Upper lobe of left lung (tissue), 6 donors: ENCODE data around the gene ABCG2. TPM values are rescaled to one million over a fixed set of nuclear protein-coding genes. Genes with fewer than 3 reads are reported as not detected.
"Not testable (repeated sequence)": the region's sequence is repeated elsewhere in the genome, so short reads cannot be mapped to it uniquely, and the experiment has no call there.

Experiments
- ATAC-seq, 2 donors: fragments of 200-7000 bp; cut with Tn5 transposase; one replicate each; pipeline ENCODE4 v1.9.1; 2022; ENCODE audit warnings: mild to moderate bottlenecking in 2 of 2, moderate library complexity in 2 of 2; ENCODE audit not compliant: low FRiP score in 2 of 2
- DNase-seq, 2 donors: peaks; one replicate each; pipeline ENCODE4 v3.0.0-alpha.2; 2019 to 2020
- H3K27ac ChIP-seq, 4 donors: fragments of 200-600 bp; sonication (generic); one replicate each; pipeline ENCODE4 v1.5.1; 2016 to 2019
- H3K27me3 ChIP-seq, 4 donors: fragments of 200-600 bp; sonication (generic); one replicate each; pipeline ENCODE4 v1.5.1; 2017 to 2019
- H3K36me3 ChIP-seq, 4 donors: fragments of 200-600 bp; sonication (generic); one replicate each; pipeline ENCODE4 v1.5.1; 2016 to 2019
- H3K4me1 ChIP-seq, 4 donors: fragments of 200-600 bp; sonication (generic); one replicate each; pipeline ENCODE4 v1.5.1; 2018 to 2019
- H3K4me3 ChIP-seq, 4 donors: fragments of 200-600 bp; sonication (generic); one replicate each; pipeline ENCODE4 v1.5.1; 2017 to 2019; ENCODE audit warnings: mild to moderate bottlenecking in 2 of 4, moderate library complexity in 1 of 4
- H3K9me3 ChIP-seq, 4 donors: fragments of 200-600 bp; sonication (generic); one replicate each; pipeline ENCODE4 v1.5.1; 2018 to 2019
- EP300 ChIP-seq, 4 donors: sonication (generic); formaldehyde crosslinking; IDR thresholded peaks; one replicate each; pipeline ENCODE4 v1.5.1; 2017; ENCODE audit warnings: antibody characterized with exemption in 4 of 4, control low read depth in 2 of 4
- POLR2A ChIP-seq, 4 donors: fragments of 450-650 bp; IDR thresholded peaks; one replicate each; pipeline ENCODE4 v1.5.1; 2016 to 2017; ENCODE audit warnings: antibody characterized with exemption in 4 of 4, mild to moderate bottlenecking in 2 of 4
- POLR2AphosphoS5 ChIP-seq, 2 donors: sonication (generic); formaldehyde crosslinking; IDR thresholded peaks; one replicate each; pipeline ENCODE4 v1.5.1; 2017; ENCODE audit warnings: antibody characterized with exemption in 2 of 2
- WGBS, 2 donors: methylation state at CpG; one replicate each; pipeline ENCODE4 v1.1.5; 2017 to 2018; 5-methylcytosine and 5-hydroxymethylcytosine counted together
- total RNA-seq, 6 donors: library from RNA; depleted of rRNA in 4 of 6; stranded (reverse); fragments of >200 nt in 4 of 6; gene quantifications; one replicate each; pipeline versions ENCODE4 v1.1.0 to v1.2.1, GENCODE V29; 2016 to 2021
- TF ChIP-seq, protein P1 (sequence below), 6 experiments: fragments of 450-650 bp in 4 of 6; fragments of 200-600 bp in 2 of 6; sonication (generic) in 2 of 6; IDR thresholded peaks; one replicate each; pipeline ENCODE4 v1.5.1; 2016 to 2019; ENCODE audit warnings: antibody characterized with exemption in 6 of 6
- donor health status: DM: no; HTN: no; CAD: no; lungs with moderate emphysema.
- donor health status: DM: no; HTN: yes; CAD: no; lungs with severe emphysema.

Gene ABCG2
- total RNA-seq, 6 donors from 2014 or later, result 3.8 to 11.7 (median 5.3) TPM; not detected in 1

- no peaks in the 10 kb centered on the region for H3K27me3 ChIP-seq
- TF ChIP-seq POLR2A (IDR thresholded peaks at IDR 0.05), result no peak
- no peak for TF ChIP-seq EP300 (IDR thresholded peaks at IDR 0.05)
- TF ChIP-seq, protein P1, sequence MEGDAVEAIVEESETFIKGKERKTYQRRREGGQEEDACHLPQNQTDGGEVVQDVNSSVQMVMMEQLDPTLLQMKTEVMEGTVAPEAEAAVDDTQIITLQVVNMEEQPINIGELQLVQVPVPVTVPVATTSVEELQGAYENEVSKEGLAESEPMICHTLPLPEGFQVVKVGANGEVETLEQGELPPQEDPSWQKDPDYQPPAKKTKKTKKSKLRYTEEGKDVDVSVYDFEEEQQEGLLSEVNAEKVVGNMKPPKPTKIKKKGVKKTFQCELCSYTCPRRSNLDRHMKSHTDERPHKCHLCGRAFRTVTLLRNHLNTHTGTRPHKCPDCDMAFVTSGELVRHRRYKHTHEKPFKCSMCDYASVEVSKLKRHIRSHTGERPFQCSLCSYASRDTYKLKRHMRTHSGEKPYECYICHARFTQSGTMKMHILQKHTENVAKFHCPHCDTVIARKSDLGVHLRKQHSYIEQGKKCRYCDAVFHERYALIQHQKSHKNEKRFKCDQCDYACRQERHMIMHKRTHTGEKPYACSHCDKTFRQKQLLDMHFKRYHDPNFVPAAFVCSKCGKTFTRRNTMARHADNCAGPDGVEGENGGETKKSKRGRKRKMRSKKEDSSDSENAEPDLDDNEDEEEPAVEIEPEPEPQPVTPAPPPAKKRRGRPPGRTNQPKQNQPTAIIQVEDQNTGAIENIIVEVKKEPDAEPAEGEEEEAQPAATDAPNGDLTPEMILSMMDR (IDR thresholded peaks at IDR 0.05), result no peak
- TF ChIP-seq POLR2AphosphoS5 (IDR thresholded peaks at IDR 0.05), result no peak
- no peaks in the 10 kb centered on the region for H3K36me3 ChIP-seq
- WGBS, 2 donors, result 96 to 97% methylated on average over 5 of the region's 5 CpGs
- DNase-seq (no peak), ATAC-seq (no peak)
- peaks cover under 1 to 2% (median 1%) of the 10 kb centered on the region in 4 donors for H3K4me1 ChIP-seq
- no peak overlapping the region for H3K27ac ChIP-seq
- H3K9me3 ChIP-seq, result no peaks in the 10 kb centered on the region
- no peak overlapping the region for H3K4me3 ChIP-seq
Observed at GRCh38 chr4:88112856-88113255, 45.6 kb downstream of the ABCG2 start.

DNA sequence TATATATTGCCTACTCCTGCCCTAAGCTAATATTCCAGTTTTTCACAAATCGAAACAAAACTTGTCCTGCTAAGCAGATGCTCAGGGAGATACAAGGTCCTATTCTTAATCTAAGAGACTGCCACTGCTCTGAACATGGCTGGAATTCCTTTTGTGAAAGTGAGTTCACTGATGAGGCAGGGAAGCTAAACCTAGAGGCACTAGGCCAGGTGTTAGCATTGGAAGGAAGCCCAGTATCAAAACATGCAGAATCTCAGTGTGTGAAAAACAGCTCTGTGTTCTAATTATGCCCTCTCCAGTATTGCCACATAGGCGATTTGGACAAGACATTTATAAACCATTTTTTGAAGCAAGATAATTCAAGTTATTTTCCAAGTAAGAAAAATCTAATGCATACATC, 47.6 kb downstream of the ABCG2 start:
- Histone ChIP-seq H3K9me3 (no peaks in the 10 kb centered on the region), H3K27ac (no peak overlapping the region), H3K27me3 (no peaks in the 10 kb centered on the region), H3K36me3 (no peaks in the 10 kb centered on the region), H3K4me3 (no peak overlapping the region), H3K4me1 (peaks cover 8 to 14% (median 10%) of the 10 kb centered on the region in 4 donors)
- DNase-seq (no peak), ATAC-seq (no peak)
- no peak for TF ChIP-seq POLR2AphosphoS5 (IDR thresholded peaks at IDR 0.05)
- TF ChIP-seq, protein P1 (IDR thresholded peaks at IDR 0.05), result no peak
- 71 to 75% methylated on average over 2 of the region's 2 CpGs for WGBS, 2 donors

GRCh38 chr4:88109123-88109881, 49.1 kb downstream of the ABCG2 start:
- Histone ChIP-seq H3K27ac (no peak overlapping the region), H3K4me1 (peaks cover 8 to 14% (median 10%) of the 10 kb centered on the region in 4 donors), H3K36me3 (no peaks in the 10 kb centered on the region), H3K27me3 (no peaks in the 10 kb centered on the region), H3K9me3 (no peaks in the 10 kb centered on the region), H3K4me3 (no peak overlapping the region)
- WGBS, 2 donors, result 81 to 87% methylated on average over 5 of the region's 5 CpGs
- ATAC-seq, result no peak
- TF ChIP-seq, protein P1 (IDR thresholded peaks at IDR 0.05), result no peak
- TF ChIP-seq EP300 (IDR thresholded peaks at IDR 0.05) (no peak), POLR2AphosphoS5 (IDR thresholded peaks at IDR 0.05) (no peak), POLR2A (IDR thresholded peaks at IDR 0.05) (no peak)
- no peak for DNase-seq

- peaks cover 8 to 14% (median 10%) of the 10 kb centered on the region in 4 donors for H3K4me1 ChIP-seq
- no peaks in the 10 kb centered on the region for H3K27me3 ChIP-seq
- TF ChIP-seq POLR2AphosphoS5 (IDR thresholded peaks at IDR 0.05) (no peak), POLR2A (IDR thresholded peaks at IDR 0.05) (no peak), EP300 (IDR thresholded peaks at IDR 0.05) (no peak)
- TF ChIP-seq, protein P1 (IDR thresholded peaks at IDR 0.05), result no peak
- H3K4me3 ChIP-seq, result no peak overlapping the region
- no peak for DNase-seq
- no peak for ATAC-seq
- no peaks in the 10 kb centered on the region for H3K36me3 ChIP-seq
- H3K27ac ChIP-seq, result no peak overlapping the region
- no peaks in the 10 kb centered on the region for H3K9me3 ChIP-seq
- 95 to 98% methylated on average over 5 of the region's 5 CpGs for WGBS, 2 donors
Observed at GRCh38 chr4:88108747-88109122, 49.7 kb downstream of the ABCG2 start.

- not testable (repeated sequence) for H3K9me3 ChIP-seq, H3K4me3 ChIP-seq, H3K27ac ChIP-seq, H3K36me3 ChIP-seq, DNase-seq, ATAC-seq, H3K27me3 ChIP-seq
- WGBS, 2 donors, result 84 to 86% methylated on average over 7 of the region's 7 CpGs
- peaks cover 8 to 14% (median 10%) of the 10 kb centered on the region in 4 donors for H3K4me1 ChIP-seq
Observed at GRCh38 chr4:88108108-88108465, 50.4 kb downstream of the ABCG2 start.
